ENCODE data around the gene GBP7.

Gene GBP7

DNA sequence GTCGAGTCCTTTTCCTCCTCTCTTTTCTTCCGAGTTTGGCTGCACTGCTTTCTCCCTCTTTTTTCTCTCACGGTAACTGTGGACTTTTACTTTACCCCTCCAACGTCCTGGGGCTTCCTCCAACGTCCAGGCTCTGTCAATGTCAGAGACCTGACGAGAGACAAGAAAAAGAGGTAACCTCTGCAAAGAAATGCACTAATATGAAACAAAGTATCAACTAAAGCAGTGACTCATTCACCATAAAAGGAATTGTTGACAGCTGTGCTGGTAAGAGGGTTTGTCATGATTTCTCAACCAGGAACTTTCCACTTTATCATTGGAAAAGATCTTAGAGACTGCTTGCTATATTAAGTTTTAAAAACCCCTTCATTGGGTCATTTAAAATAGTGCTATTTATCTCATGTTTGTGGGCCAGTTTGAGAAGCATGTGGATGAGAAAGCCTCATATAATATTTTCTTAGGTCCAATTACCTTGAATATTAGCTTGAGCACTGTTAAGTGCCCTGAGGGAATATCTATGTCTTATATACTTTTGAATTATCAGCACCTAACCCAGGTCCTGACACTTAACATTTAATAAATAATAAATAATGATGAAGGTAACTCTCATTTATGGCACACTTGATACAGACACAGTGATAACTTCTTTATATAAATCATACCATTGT is 49.8 kb downstream of the GBP7 start, which contains the start of gene GBP2:
Gene GBP2, minus strand, starts transcription at position 202 of the 668 bp plus-strand sequence. CDS start 4,148 bp downstream, outside the sequence.
- H3K4me2 ChIP-seq = no peak within 1 kb of the TSS
- H3K27me3 ChIP-seq (ENCODE audit: insufficient read depth, low read depth) = no peaks in the 10 kb centered on the region
- H2AFZ ChIP-seq (ENCODE audit: low read depth) = no peak within 1 kb of the TSS; the same call in 1 of the 2 replicates
- no peak within 1 kb of the TSS for H3K9ac ChIP-seq
- H3K36me3 ChIP-seq (ENCODE audit: insufficient read depth) = no peaks in the 10 kb centered on the region
- TF ChIP-seq CTCF (conservative IDR thresholded peaks at IDR 0.05; ENCODE audit: low read depth, low read length) = no peak
- no peak within 1 kb of the TSS for H3K4me3 ChIP-seq (IDR thresholded peaks at IDR 0.05; ENCODE audit: insufficient read depth, low read depth, low read length)
- no peaks in the 10 kb centered on the region for H4K20me1 ChIP-seq (ENCODE audit: insufficient read depth)
- H3K4me1 ChIP-seq (ENCODE audit: low read depth, poor library complexity, severe bottlenecking) = peaks cover 4% of the 10 kb centered on the region
- no peak within 1 kb of the TSS for H3K27ac ChIP-seq
- no peaks in the 10 kb centered on the region for H3K79me2 ChIP-seq (ENCODE audit: insufficient read depth, low read depth)

GRCh38 chr1:89125240-89125912 is 50.4 kb downstream of the GBP7 start:
- Histone ChIP-seq H3K79me2 (ENCODE audit: insufficient read depth, low read depth) (no peaks in the 10 kb centered on the region), H3K4me3 (IDR thresholded peaks at IDR 0.05; ENCODE audit: insufficient read depth, low read depth, low read length) (no peak overlapping the region), H2AFZ (ENCODE audit: low read depth) (no peak overlapping the region; the same call in 1 of the 2 replicates), H3K27ac (no peak overlapping the region), H3K36me3 (ENCODE audit: insufficient read depth) (no peaks in the 10 kb centered on the region), H3K27me3 (ENCODE audit: insufficient read depth, low read depth) (no peaks in the 10 kb centered on the region), H4K20me1 (ENCODE audit: insufficient read depth) (no peaks in the 10 kb centered on the region), H3K4me2 (no peak overlapping the region), H3K9ac (no peak overlapping the region), H3K4me1 (ENCODE audit: low read depth, poor library complexity, severe bottlenecking) (peaks cover 4% of the 10 kb centered on the region)
- TF ChIP-seq CTCF (conservative IDR thresholded peaks at IDR 0.05; ENCODE audit: low read depth, low read length) = no peak

- Histone ChIP-seq H3K4me1 (ENCODE audit: low read depth, poor library complexity, severe bottlenecking) (peaks cover 4% of the 10 kb centered on the region), H4K20me1 (ENCODE audit: insufficient read depth) (no peaks in the 10 kb centered on the region), H3K9ac (no peak overlapping the region), H3K27ac (no peak overlapping the region), H3K36me3 (ENCODE audit: insufficient read depth) (no peaks in the 10 kb centered on the region), H3K27me3 (ENCODE audit: insufficient read depth, low read depth) (no peaks in the 10 kb centered on the region), H3K79me2 (ENCODE audit: insufficient read depth, low read depth) (no peaks in the 10 kb centered on the region), H3K4me2 (no peak overlapping the region), H3K4me3 (IDR thresholded peaks at IDR 0.05; ENCODE audit: insufficient read depth, low read depth, low read length) (no peak overlapping the region), H2AFZ (ENCODE audit: low read depth) (no peak overlapping the region)
- no peak for TF ChIP-seq CTCF (conservative IDR thresholded peaks at IDR 0.05; ENCODE audit: low read depth, low read length)
Measured at GRCh38 chr1:89121641-89122040, 54.2 kb downstream of the GBP7 start.

DNA sequence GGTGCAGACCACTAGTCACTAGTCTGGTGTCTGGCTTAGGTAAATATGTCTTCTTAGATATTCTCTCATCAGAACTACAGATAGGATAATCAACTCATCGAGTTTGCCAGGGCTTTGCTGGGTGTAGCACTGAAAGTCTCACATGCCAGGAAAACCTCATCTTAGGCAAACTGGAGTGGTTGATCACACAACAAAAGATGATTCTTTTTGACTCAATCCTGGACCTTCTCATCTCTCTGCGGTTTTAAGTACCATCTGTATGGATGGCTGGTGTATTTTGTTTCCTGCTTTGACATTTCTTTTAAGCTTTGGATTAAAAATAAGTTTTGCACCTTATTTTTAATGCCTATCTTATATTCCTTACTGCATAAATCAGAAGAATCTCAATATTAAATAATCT is 61.1 kb downstream of the GBP7 start:
- Histone ChIP-seq H4K20me1 (ENCODE audit: insufficient read depth) (no peaks in the 10 kb centered on the region), H3K36me3 (ENCODE audit: insufficient read depth) (no peaks in the 10 kb centered on the region), H3K27ac (no peak overlapping the region), H3K9ac (no peak overlapping the region), H3K4me1 (ENCODE audit: low read depth, poor library complexity, severe bottlenecking) (no peaks in the 10 kb centered on the region), H3K4me3 (IDR thresholded peaks at IDR 0.05; ENCODE audit: insufficient read depth, low read depth, low read length) (no peak overlapping the region), H3K27me3 (ENCODE audit: insufficient read depth, low read depth) (no peaks in the 10 kb centered on the region), H3K4me2 (no peak overlapping the region), H3K79me2 (ENCODE audit: insufficient read depth, low read depth) (no peaks in the 10 kb centered on the region), H2AFZ (ENCODE audit: low read depth) (no peak overlapping the region)
- TF ChIP-seq CTCF (conservative IDR thresholded peaks at IDR 0.05; ENCODE audit: low read depth, low read length) = no peak
